AG10803 (cell line): ENCODE measurements around the gene CAPZB.

ENCODE experiments used
- DNase-seq: peaks from one replicate; pipeline ENCODE4 v3.0.0; 2010; ENCODE audit warnings: low read depth
- H3K4me3 ChIP-seq: 2 replicates; pipeline ENCODE4 v1.5.1; 2011; ENCODE audit warnings: mild to moderate bottlenecking, low read length, control low read depth
- TF ChIP-seq, protein P1 (sequence below): conservative IDR thresholded peaks from 2 replicates; pipeline ENCODE4 v1.5.1; 2011; ENCODE audit warnings: mild to moderate bottlenecking, low read length, control low read depth, inconsistent platforms

The CAPZB gene

DNA sequence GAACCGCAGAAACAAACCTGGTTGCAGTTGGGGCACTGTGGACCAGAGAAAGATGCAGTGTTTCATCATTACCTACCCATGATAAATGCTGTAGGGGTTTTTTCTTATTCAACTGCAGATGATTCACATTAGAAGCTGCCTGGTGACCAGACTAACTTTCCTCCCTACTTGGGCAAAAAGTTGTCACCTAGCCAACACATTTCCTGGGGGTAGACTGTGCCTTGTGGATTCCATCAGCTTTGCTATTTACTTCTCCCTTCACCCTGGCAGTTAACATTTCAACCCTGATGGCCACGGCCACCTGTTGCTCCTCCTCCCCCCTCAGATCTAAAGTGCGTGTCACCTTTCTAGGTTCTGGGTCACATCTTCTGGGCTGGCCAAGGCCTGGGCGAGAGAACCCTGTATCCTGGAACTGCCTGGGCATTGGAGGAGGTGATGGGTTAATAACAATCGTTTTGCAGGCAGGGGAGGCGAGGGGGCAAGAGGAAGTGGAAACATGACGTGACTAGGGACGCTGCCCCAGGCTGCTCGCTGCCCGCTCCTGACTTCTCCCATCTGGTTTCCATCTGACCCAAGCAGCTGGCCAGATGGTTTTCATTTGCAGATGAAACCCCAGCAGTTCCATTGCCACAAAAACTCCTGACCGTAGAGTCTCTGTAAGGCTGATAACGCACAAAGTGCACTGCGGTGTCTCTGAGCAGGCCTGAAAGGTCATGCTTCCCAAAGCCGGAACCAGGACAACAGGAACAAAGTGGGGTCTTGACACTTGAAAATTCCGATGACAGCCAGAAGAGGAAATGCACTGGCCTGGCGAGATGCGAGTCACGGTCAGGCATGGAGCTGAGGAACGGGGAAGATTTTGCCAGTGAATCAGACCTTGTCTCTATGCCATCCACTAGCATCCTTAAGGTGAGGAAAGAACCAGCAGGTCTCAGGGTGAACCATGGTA, 36.6 kb downstream of the CAPZB start:
- TF ChIP-seq, protein P1, sequence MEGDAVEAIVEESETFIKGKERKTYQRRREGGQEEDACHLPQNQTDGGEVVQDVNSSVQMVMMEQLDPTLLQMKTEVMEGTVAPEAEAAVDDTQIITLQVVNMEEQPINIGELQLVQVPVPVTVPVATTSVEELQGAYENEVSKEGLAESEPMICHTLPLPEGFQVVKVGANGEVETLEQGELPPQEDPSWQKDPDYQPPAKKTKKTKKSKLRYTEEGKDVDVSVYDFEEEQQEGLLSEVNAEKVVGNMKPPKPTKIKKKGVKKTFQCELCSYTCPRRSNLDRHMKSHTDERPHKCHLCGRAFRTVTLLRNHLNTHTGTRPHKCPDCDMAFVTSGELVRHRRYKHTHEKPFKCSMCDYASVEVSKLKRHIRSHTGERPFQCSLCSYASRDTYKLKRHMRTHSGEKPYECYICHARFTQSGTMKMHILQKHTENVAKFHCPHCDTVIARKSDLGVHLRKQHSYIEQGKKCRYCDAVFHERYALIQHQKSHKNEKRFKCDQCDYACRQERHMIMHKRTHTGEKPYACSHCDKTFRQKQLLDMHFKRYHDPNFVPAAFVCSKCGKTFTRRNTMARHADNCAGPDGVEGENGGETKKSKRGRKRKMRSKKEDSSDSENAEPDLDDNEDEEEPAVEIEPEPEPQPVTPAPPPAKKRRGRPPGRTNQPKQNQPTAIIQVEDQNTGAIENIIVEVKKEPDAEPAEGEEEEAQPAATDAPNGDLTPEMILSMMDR, result 0 out of 2 replicates have a peak, but pooled peaks have one; percentile 4
- peak; percentile 93 for DNase-seq
- H3K4me3 ChIP-seq, result peak overlapping the region; percentile 15; the same call in 1 of the 2 replicates

DNA sequence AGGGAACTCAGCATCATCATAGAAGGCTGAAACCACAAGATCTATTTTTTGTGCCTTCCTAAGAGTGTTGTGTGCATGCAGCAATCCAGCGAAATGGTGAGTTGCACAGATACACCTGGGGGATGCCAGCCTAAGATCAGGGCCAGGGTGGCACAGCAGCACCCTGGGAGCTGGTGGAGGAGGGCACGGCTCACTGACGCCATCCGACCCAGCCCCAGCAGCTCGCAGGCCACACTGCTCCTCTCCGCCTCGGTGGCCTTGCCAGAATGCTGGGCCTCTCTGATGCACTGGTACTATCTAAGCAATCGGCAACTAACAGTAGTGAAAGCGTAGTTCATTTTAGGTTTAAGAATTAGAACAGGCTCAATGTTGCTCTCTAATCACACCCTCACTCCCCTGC, 37.8 kb downstream of the CAPZB start:
- DNase-seq, result no peak
- H3K4me3 ChIP-seq, result no peak overlapping the region
- TF ChIP-seq, protein P1, result no peak

DNA sequence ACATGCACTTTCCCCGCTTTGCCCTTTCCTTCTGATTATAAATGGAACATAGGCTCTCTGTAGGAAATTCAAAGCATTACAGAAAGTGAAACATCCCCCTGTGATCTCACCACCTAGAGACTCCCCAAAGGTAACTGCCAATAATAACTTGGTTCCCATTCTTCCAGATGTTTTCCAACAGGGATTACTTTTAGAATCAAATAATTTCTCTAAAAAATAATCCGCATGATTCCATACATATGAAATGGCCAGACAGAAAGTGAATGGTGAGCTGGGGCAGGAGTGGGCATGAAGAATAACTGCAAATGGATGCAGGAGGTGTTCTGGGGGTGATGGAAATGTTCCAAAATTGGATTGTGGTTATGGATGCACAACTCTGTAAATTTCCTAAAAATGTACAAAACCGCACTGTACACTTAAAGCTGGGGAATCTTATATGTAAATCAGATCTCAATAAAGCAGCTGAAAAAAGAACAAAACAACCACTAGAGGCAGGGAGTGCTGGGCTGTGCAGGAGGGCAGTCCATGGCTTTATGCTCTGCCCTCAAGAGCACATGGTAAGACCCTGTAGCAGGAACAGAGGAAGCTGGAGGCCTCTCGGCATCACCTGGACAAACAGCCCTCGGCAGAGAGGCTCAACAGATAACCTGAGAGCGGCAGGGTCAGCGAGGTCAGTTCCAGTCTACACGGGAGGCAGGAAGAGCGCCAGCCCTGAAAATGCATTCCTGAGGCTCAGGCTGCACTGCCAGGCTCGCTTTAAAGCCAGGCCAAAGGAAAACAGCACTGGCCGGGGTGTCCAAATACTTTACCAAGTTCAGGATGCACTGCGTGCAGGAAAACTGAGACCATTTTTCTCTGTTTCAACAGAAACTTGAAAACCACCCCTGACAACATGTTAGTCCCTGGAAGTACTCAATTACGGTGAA, 39.7 kb downstream of the CAPZB start:
- H3K4me3 ChIP-seq, result no peak overlapping the region
- TF ChIP-seq, protein P1, result peak; percentile 51
- peak; percentile 70 for DNase-seq

DNA sequence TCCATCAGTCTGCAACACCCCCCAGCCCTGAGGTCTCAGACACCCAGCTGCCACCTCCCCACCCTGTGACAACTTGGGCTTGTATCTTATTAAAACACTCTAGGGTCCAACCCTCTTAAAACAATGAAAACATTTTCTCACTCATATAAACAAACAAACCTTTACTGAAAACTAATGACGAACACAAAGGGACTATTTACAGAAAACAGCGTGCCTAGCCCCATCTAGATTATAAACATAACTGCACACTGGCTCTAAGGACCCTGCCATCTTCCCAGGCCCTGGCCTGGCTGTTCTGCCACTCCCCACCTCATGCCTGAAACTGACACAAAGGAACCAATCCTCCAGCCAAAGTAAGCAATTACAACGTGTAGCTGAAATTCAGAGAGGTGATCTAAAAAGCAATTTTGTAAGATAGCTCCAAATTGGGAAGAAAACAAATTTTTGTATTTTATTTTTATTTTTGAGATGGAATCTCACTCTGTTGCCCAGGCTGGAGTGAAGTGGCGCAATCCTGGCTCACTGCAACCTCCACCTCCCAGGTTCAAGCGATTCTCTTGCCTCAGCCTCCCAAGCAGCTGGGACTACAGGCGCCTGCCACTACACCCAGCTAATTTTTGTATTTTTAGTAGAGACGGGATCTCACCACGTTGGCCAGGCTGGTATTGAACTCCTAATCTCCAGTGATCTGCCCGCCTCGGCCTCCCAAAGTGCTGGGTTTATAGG, 40.9 kb downstream of the CAPZB start:
- H3K4me3 ChIP-seq, result no peak overlapping the region
- TF ChIP-seq, protein P1, result no peak
- no peak for DNase-seq

DNA sequence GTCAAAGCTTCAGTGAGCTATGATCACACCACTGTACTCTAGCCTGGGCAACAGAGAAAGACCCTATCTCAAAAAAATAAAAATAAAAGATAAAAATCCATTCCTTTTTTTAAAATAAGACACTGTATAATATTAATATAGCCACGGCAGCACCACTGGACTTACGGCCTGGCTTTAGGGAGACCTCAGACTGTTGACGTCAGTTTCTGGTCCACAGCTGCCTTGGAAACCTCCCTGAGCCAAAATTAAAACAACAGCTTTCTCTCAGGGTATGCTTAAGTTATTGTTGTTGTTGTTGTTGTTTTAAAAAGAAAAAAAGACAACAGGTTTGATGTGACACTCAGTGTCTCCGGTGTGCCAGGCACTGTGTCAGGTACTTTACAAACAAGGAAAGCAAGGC, 42.0 kb downstream of the CAPZB start:
- DNase-seq, result no peak
- TF ChIP-seq, protein P1, result no peak

DNA sequence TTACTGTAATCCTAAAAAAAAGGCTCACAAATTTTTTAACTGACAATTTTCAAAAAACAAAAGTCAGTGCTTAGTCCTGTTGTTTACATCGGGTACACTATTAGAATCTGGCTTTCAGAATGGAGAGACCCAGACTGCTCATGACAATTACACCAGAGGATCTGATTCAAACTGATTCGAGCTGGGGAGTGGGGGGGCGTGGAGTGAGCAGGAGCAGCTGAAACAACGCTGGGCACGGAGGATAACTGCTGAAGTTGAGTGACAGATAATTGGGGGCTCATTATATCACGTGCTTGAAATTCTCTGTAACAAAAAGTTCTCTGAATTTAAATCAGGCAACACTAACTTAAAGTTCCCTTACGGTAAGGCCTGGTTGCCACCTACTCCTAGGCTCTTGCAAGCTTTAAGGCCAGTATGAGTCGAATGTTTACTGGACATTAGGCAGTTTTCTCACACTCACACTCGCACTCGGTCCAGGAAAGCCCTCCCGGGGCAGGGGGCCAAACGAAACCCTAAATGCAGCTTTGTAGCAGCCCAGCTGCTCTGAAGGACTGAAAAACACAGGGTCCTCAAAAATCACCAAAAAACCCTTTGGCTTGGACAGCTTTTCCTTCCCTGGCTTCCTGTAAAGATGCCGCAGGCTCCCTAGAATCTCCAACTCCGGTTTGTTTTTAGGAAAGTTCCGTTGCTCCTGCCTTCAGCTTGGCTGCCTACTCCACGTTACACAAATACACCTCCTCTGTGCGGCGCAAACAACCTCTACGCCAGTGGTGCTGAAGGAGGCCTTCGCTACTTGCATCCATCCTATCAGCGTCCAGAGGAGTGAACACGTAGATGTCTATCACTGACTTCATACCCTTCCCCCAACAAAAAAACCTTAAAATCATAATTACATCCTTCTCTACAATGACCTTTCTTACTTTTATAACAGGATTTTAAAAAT, 42.9 kb downstream of the CAPZB start:
- TF ChIP-seq, protein P1, result no peak
- no peak for DNase-seq
- H3K4me3 ChIP-seq, result no peak overlapping the region

More for the DNA sequence above, 42.0 kb downstream of the CAPZB start:
- no peak overlapping the region for H3K4me3 ChIP-seq
